Activated T-cell treated with anti-CD3 and anti-CD28 coated beads, Interleukin-2, amount 50 U/mL, for 4 hours (primary cell): ENCODE data around the gene CNFN. TPM values are rescaled to one million over a fixed set of nuclear protein-coding genes. Genes with fewer than 3 reads are reported as not detected.
"Not testable (repeated sequence)": the region's sequence is repeated elsewhere in the genome, so short reads cannot be mapped to it uniquely, and the experiment has no call there.

Source experiments
- ATAC-seq, 2 donors: fragments of 200-7000 bp; cut with Tn5 transposase; one replicate each; pipeline ENCODE4 v1.10.0; 2021
- DNase-seq: peaks from one replicate; pipeline ENCODE4 v3.0.0-alpha.2; 2020
- H3K27me3 Mint-ChIP-seq: one replicate; pipeline ENCODE4 v1.8.0; 2021; ENCODE audit warnings: low read depth, mixed read lengths
- H3K36me3 Mint-ChIP-seq: one replicate; pipeline ENCODE4 v1.8.0; 2022; ENCODE audit warnings: mixed read lengths; ENCODE audit not compliant: insufficient read depth
- H3K4me1 Mint-ChIP-seq: one replicate; pipeline ENCODE4 v1.8.0; 2021; ENCODE audit warnings: low read depth, mixed read lengths
- H3K4me3 Mint-ChIP-seq: one replicate; pipeline ENCODE4 v1.8.0; 2021; ENCODE audit warnings: mild to moderate bottlenecking, moderate library complexity, mixed read lengths
- H3K9me3 Mint-ChIP-seq: one replicate; pipeline ENCODE4 v1.8.0; 2021; ENCODE audit warnings: mixed read lengths
- total RNA-seq, 3 donors: library from RNA; stranded (reverse); gene quantifications; one replicate each; pipeline ENCODE4 v1.2.1, GENCODE V29; 2021

The CNFN gene
- total RNA-seq, 3 donors from 2014 or later, result not detected

GRCh38 chr19:42355896-42356295, 34.2 kb downstream of the CNFN start:
- Mint-ChIP-seq H3K27me3 (no peaks in the 10 kb centered on the region), H3K36me3 (peaks cover 6% of the 10 kb centered on the region), H3K4me1 (no peaks in the 10 kb centered on the region), H3K9me3 (no peaks in the 10 kb centered on the region), H3K4me3 (no peak overlapping the region)
- DNase-seq (no peak), ATAC-seq (no peak)

- no peak for DNase-seq
- Mint-ChIP-seq H3K9me3 (no peaks in the 10 kb centered on the region), H3K36me3 (peaks cover 6% of the 10 kb centered on the region), H3K4me1 (no peaks in the 10 kb centered on the region), H3K27me3 (no peaks in the 10 kb centered on the region), H3K4me3 (no peak overlapping the region)
- no peak for ATAC-seq
These were observed 36.6 kb downstream of the CNFN start for GRCh38 chr19:42353341-42354015.

DNA sequence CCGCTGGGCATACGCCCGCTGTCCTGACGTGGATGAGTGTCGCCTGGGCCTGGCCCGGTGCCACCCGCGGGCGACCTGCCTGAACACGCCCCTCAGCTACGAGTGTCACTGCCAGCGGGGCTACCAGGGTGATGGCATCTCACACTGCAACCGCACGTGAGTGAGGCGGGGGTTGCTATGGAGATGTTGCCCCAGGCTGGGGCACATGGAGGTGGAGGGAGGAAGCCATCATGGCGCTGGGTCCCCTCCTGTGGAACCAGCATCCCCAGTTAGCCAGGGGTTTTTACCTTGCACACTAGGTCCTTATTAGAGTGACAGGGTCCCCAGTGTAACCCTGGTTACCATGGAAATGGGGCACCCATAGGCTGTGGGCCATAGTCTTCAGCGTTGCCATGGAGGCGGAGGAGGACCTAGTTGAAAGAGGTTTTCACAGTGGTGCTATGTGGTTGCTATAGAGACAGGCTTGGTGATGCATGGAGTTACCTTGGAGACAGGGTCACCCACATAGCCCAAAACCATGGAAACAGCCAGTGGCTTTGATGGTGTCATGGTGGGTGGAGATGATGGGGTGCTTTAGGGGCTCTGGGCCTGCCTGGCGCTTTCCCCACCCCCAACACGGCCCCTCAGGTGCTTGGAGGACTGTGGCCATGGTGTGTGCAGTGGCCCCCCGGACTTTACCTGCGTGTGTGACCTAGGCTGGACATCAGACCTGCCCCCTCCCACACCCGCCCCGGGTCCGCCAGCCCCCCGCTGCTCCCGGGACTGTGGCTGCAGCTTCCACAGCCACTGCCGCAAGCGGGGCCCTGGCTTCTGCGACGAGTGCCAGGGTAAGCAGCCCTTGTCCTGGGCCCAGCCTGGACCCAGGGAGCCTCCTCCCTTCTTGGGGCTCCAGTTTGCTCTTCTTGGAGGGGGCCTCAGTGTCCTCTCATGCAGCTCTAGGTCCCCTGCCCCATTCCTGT, 37.5 kb downstream of the CNFN start:
- ATAC-seq (peak; percentile 21 to 37), DNase-seq (no peak)
- Mint-ChIP-seq H3K4me1 (no peaks in the 10 kb centered on the region), H3K27me3 (no peaks in the 10 kb centered on the region), H3K36me3 (peaks cover 4% of the 10 kb centered on the region), H3K9me3 (no peaks in the 10 kb centered on the region), H3K4me3 (no peak overlapping the region)

GRCh38 chr19:42351079-42351735, 38.9 kb downstream of the CNFN start:
- Mint-ChIP-seq H3K4me3 (no peak overlapping the region), H3K4me1 (no peaks in the 10 kb centered on the region), H3K9me3 (no peaks in the 10 kb centered on the region), H3K36me3 (peaks cover 3% of the 10 kb centered on the region), H3K27me3 (no peaks in the 10 kb centered on the region)
- DNase-seq, result no peak
- no peak for ATAC-seq

GRCh38 chr19:42350417-42350816, 39.7 kb downstream of the CNFN start:
- DNase-seq (no peak), ATAC-seq (no peak)
- H3K9me3 Mint-ChIP-seq, result no peaks in the 10 kb centered on the region
- H3K36me3 Mint-ChIP-seq, result peaks cover 4% of the 10 kb centered on the region
- H3K4me1 Mint-ChIP-seq, result no peaks in the 10 kb centered on the region
- no peaks in the 10 kb centered on the region for H3K27me3 Mint-ChIP-seq
- H3K4me3 Mint-ChIP-seq, result no peak overlapping the region

DNA sequence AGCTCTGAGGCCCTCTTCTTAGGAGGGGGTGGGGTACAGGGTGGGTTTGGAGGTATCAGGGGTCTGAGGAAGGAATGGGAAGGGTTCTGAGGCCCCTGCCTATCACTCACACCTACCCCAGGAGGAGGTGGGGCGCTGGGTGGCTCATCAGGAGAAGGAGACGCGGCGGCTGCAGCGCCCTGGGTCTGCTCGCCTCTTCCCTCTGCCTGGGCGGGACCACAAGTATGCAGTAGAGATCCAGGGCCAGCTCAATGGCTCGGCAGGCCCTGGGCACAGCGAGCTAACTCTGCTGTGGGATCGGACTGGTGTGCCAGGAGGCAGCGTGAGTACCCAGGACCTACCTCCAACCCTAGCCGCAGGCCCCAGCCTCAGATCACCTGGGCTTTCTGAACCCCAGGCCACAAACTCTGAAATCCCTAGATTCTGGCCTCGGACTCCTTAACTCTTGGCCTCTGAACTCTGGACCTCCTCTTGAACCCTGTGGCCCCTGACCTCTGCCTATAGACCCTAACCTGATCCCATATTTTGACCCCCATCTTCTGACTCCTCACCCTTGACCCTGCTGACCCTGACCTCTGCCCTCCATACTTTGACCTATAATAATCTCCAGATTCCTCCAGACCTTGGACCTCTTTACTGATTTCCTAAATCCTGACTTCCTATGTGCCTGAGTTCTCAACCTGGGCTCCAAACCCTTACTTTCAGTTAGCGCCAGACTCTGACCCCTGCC, 40.6 kb downstream of the CNFN start:
- Mint-ChIP-seq H3K36me3 (peaks cover 5% of the 10 kb centered on the region), H3K27me3 (no peaks in the 10 kb centered on the region), H3K4me1 (no peaks in the 10 kb centered on the region), H3K4me3 (no peak overlapping the region), H3K9me3 (no peaks in the 10 kb centered on the region)
- no peak for DNase-seq
- ATAC-seq, result no peak

- H3K9me3 Mint-ChIP-seq, result no peaks in the 10 kb centered on the region
- no peak for ATAC-seq
- H3K36me3 Mint-ChIP-seq, result peaks cover 6% of the 10 kb centered on the region
- no peaks in the 10 kb centered on the region for H3K27me3 Mint-ChIP-seq
- no peak for DNase-seq
- H3K4me1 Mint-ChIP-seq, result no peaks in the 10 kb centered on the region
- no peak overlapping the region for H3K4me3 Mint-ChIP-seq
These were observed 41.9 kb downstream of the CNFN start for GRCh38 chr19:42348211-42348610.

DNA sequence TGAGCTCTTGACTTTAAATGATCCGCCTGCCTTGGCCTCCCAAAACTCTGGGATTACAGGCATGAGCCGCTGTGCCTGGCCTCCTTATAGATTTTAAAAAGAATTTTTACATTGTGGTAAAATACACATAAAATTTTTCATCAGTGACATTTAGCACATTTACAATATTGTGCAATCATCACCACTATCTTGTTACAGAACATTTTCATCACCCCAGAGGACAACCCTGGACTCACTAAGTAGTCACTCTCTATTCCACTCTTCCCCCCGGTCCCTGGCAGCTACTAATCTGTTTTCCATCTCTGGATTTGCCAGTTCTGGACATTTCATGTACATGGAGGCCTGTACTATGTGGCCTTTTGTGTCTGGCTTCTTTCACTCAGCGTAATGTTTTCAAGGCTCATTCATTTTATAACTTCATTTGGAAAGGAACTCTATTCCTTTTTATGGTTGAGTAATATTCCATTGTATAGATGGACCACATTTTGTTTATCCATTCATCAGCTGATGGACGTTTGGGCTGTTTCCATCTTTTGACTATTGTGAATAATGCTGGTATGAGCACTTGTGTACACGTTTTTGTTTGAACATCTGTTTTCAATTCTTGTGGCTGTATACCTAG, 44.8 kb downstream of the CNFN start:
- Mint-ChIP-seq H3K4me3 (no peak overlapping the region), H3K27me3 (no peaks in the 10 kb centered on the region), H3K4me1 (no peaks in the 10 kb centered on the region), H3K9me3 (no peaks in the 10 kb centered on the region), H3K36me3 (peaks cover 9% of the 10 kb centered on the region)
- no peak for DNase-seq
- ATAC-seq, result no peak

DNA sequence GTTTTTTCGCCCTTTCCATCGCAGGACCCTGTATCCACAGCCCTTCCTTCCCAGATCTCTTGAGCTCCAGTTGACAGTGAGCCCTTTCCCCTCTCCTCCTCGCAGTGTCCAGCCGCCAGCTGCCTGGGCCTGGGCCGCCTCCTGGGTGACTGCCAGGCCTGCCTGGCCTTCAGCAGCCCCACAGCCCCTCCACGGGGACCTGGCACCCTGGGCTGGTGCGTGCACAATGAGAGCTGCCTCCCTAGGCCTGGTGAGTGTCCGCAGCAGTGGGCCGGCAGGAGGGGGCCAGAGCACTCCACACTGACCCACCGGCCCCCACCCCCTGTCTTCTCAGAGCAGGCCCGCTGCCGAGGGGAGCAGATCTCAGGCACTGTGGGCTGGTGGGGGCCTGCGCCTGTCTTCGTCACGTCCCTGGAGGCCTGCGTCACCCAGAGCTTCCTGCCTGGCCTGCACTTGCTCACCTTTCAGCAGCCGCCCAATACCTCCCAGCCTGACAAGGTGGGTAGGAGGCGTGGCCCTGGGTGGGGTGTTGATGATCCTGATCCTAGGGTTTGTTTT, 45.7 kb downstream of the CNFN start:
- no peaks in the 10 kb centered on the region for H3K27me3 Mint-ChIP-seq

DNA sequence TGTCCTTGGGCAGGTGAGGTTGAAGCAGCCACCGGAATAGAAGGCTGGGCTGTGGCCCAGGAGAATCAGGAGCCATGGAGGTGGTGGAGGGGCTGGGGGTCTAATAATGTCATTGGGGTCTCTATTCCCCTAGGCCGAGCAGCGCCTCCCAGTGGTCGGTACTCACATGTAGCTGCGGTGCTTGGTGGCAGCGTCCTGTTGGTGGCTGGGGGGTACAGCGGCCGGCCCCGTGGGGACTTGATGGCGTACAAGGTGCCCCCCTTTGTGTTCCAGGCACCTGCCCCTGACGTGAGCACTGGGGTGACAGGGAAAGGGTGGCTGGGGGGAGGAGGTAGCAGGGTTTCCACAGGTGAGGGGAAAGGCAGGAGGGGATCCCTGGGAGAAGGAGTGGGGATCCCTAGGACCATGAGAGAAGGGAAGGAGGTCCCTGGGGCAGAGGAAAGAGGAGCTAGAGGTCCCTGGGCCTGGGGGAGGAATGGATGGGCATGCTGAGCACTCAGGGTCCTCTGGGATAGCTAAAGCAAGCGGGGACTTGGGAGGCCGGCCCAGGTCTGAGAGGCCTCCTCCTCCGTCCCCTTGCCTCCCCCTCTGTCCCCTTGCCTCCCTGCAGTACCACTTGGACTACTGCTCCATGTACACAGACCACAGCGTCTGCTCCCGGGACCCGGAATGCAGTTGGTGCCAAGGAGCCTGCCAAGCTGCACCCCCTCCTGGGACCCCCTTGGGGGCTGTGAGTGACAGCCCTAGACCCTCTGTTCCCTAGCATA, 46.6 kb downstream of the CNFN start:
- H3K4me3 Mint-ChIP-seq, result no peak overlapping the region
- ATAC-seq, result no peak
- H3K36me3 Mint-ChIP-seq, result peaks cover 9% of the 10 kb centered on the region
- no peaks in the 10 kb centered on the region for H3K9me3 Mint-ChIP-seq
- H3K27me3 Mint-ChIP-seq, result no peaks in the 10 kb centered on the region
- H3K4me1 Mint-ChIP-seq, result no peaks in the 10 kb centered on the region
- DNase-seq, result no peak

More for the DNA sequence above, 45.7 kb downstream of the CNFN start:
- Mint-ChIP-seq H3K4me3 (no peak overlapping the region), H3K4me1 (no peaks in the 10 kb centered on the region), H3K9me3 (no peaks in the 10 kb centered on the region), H3K36me3 (peaks cover 9% of the 10 kb centered on the region)
- DNase-seq (no peak), ATAC-seq (no peak)

- ATAC-seq, DNase-seq, H3K9me3 Mint-ChIP-seq, H3K36me3 Mint-ChIP-seq, H3K4me3 Mint-ChIP-seq, H3K4me1 Mint-ChIP-seq, H3K27me3 Mint-ChIP-seq: not testable (repeated sequence)
These were observed 50.2 kb downstream of the CNFN start for GRCh38 chr19:42339922-42340321.

GRCh38 chr19:42339126-42339860, 50.8 kb downstream of the CNFN start:
- H3K4me1 Mint-ChIP-seq, DNase-seq, H3K9me3 Mint-ChIP-seq, ATAC-seq, H3K4me3 Mint-ChIP-seq, H3K27me3 Mint-ChIP-seq, H3K36me3 Mint-ChIP-seq: not testable (repeated sequence)
